GM13976 (cell line): Measurements from ENCODE around the gene CHSY3.

Source experiments
- DNase-seq: peaks from one replicate; pipeline ENCODE4 v3.0.0; 2012; ENCODE audit warnings: low spot score
- CTCF ChIP-seq: IDR thresholded peaks from 2 replicates; pipeline ENCODE4 v1.5.1; 2012; ENCODE audit warnings: borderline replicate concordance, mild to moderate bottlenecking; ENCODE audit not compliant: insufficient read depth; ENCODE audit errors: extremely low read depth, missing control alignments, control extremely low read depth
- in situ Hi-C: fragments of 300-500 bp; cut with MboI; formaldehyde crosslinking; loops from one replicate; pipeline ENCODE4 v1.12.0; 2022; ENCODE audit warnings: low sequenced_read_pairs, mixed read lengths, inconsistent platforms; ENCODE audit not compliant: unreplicated experiment

CHSY3 gene

GRCh38 chr5:130234816-130235215 is 330.6 kb downstream of the CHSY3 start:
- no peak for DNase-seq
- in situ Hi-C loops, result no loop called here
- no peak for TF ChIP-seq CTCF
